HG03565 (cell line): ENCODE measurements around the gene OR51S1.
"Not testable (repeated sequence)": the region's sequence is repeated elsewhere in the genome, so short reads cannot be mapped to it uniquely, and the experiment has no call there.

Source experiments
- ATAC-seq: cut with Tn5 transposase; IDR thresholded peaks from one replicate; pipeline ENCODE4 v1.9.1; 2021; ENCODE audit warnings: mild to moderate bottlenecking, moderate library complexity; ENCODE audit not compliant: unreplicated experiment

The OR51S1 gene

GRCh38 chr11:4808476-4808875 lies 40.5 kb downstream of the OR51S1 start:
- no peak for ATAC-seq

GRCh38 chr11:4804280-4804679 lies 44.7 kb downstream of the OR51S1 start, which contains the start of gene OR52R1:
OR52R1 (minus strand) TSS chr11:4804380; CDS start chr11:4804380, 0 bp downstream.
- ATAC-seq = no peak

- not testable (repeated sequence) for ATAC-seq
Observed at GRCh38 chr11:4801316-4801715, 47.7 kb downstream of the OR51S1 start.

GRCh38 chr11:4798427-4799183 lies 50.4 kb downstream of the OR51S1 start:
- ATAC-seq = no peak
